GM12872 (cell line): Measurements from ENCODE around the gene TRAPPC5.
A peak's percentile ranks its signal among the peaks of the same experiment; 100 is the strongest.

Experiments
- TF ChIP-seq, protein P1 (sequence below): IDR thresholded peaks from 3 replicates; pipeline ENCODE4 v1.5.1; 2011; ENCODE audit warnings: low read depth, mild to moderate bottlenecking, low read length, moderate library complexity; ENCODE audit not compliant: insufficient read depth

The TRAPPC5 gene

GRCh38 chr19:7650148-7650547 lies 30.5 kb upstream of the TRAPPC5 start:
- TF ChIP-seq, protein P1, sequence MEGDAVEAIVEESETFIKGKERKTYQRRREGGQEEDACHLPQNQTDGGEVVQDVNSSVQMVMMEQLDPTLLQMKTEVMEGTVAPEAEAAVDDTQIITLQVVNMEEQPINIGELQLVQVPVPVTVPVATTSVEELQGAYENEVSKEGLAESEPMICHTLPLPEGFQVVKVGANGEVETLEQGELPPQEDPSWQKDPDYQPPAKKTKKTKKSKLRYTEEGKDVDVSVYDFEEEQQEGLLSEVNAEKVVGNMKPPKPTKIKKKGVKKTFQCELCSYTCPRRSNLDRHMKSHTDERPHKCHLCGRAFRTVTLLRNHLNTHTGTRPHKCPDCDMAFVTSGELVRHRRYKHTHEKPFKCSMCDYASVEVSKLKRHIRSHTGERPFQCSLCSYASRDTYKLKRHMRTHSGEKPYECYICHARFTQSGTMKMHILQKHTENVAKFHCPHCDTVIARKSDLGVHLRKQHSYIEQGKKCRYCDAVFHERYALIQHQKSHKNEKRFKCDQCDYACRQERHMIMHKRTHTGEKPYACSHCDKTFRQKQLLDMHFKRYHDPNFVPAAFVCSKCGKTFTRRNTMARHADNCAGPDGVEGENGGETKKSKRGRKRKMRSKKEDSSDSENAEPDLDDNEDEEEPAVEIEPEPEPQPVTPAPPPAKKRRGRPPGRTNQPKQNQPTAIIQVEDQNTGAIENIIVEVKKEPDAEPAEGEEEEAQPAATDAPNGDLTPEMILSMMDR = no peak

GRCh38 chr19:7652061-7652641 lies 28.5 kb upstream of the TRAPPC5 start:
- TF ChIP-seq, protein P1 = peak; percentile 92

DNA sequence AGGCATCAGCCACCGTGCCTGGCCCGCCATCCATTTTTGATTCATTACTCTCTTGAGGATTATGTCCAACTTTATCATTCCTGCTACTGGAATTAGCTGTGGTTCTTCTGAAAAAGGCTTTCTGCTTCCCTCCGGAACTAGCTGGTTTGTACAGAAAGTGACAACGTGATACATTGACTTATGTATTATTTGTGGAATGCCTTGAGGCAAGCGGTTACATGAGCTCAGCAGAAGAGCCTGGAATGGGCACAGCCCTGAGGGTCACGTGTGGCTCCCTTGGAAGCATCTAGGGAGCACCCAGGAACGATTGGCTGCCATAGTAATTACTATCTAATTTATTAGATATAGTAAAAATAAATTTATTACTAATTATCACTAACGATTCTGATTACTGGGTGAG lies 26.2 kb upstream of the TRAPPC5 start:
- TF ChIP-seq, protein P1 = no peak

DNA sequence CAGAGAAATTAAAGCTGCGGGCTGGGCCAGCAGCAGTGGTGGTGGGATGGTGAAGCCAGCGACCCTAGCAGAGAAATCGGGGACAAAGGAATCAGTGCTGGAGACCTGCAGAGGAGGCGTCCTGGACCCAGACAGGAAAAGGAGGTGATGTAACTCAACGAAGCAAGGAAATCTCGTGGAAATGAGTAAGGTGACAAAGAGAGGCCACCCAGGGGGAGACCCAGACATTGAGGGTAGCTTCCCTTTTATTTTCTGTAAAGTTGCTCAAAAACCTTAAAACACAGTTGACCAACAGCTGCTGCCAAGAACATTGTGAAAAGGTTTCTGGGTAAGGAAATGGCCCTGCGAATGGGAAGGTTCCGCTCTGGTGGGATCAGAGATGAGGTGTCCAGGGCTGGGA lies 25.1 kb upstream of the TRAPPC5 start:
- TF ChIP-seq, protein P1 = no peak

- TF ChIP-seq, protein P1 = no peak
These were observed 23.4 kb upstream of the TRAPPC5 start for GRCh38 chr19:7657131-7657751.

- TF ChIP-seq, protein P1 = no peak
These were observed 22.4 kb upstream of the TRAPPC5 start for GRCh38 chr19:7658219-7658686.

DNA sequence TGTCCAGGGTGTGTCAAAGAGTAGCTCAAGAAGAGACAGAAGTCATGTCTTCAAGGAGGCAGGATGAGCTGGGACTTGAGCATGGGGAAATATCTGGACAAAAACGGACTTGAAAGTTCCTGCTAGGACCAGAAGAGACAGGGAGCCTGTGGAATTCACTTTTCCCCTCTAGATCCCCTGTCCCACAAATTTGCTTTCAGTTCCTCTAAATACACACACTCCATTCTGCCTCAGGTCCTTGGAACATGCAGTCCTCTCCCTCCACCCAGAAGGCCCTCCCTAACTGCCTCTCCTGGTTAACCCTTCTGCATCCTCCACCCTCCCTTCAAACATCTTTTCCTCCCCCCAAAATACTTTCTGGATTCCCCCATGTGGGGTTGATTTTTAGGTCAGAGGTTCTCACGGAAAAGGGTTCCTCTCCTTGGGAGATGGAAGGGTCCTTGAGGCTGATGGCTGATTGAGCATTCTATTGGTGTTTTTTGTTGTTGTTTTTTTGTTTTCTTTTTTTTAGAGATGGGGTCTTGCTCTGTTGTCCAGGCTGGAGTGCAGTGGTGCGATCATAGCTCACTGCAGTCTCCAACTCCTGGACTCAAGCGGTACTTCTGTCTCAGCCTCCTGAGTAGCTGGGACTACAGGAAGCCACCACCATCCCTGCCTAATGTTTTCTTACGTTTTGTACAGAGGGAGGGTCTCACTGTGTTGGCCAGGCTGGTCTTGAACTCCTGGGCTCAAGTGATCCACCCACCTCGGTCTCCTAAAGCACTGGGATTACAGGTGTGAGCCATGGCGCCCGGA lies 18.7 kb upstream of the TRAPPC5 start:
- TF ChIP-seq, protein P1 = no peak
